NT2/D1 (cell line): ENCODE results near the gene GRK2.

Source experiments
- DNase-seq: peaks from one replicate; pipeline ENCODE4 v3.0.0-alpha.2; 2011; ENCODE audit warnings: low read depth, low spot score
- H3K27me3 ChIP-seq: 2 replicates; pipeline ENCODE4 v1.6.0; 2011; ENCODE audit warnings: mild to moderate bottlenecking; ENCODE audit not compliant: insufficient read length, insufficient read depth
- H3K36me3 ChIP-seq: 2 replicates; pipeline ENCODE4 v1.6.1; 2011; ENCODE audit warnings: mild to moderate bottlenecking, low read length, mixed read lengths; ENCODE audit not compliant: insufficient read depth, insufficient read length
- H3K4me1 ChIP-seq: 2 replicates; pipeline ENCODE4 v1.5.1; 2011; ENCODE audit not compliant: insufficient read depth, insufficient read length
- H3K4me3 ChIP-seq: 2 replicates; pipeline ENCODE4 v1.5.1; 2011; ENCODE audit warnings: low read depth; ENCODE audit not compliant: insufficient read length
- H3K9ac ChIP-seq: 2 replicates; pipeline ENCODE4 v1.6.0; 2011; ENCODE audit warnings: low read depth; ENCODE audit not compliant: insufficient read length
- H3K9me3 ChIP-seq: 2 replicates; pipeline ENCODE4 v1.5.1; 2011; ENCODE audit warnings: mild to moderate bottlenecking, low read length; ENCODE audit not compliant: insufficient read depth
- SUZ12 ChIP-seq: IDR thresholded peaks from 2 replicates; pipeline ENCODE4 v1.6.1; 2011; ENCODE audit not compliant: insufficient read length, insufficient read depth; ENCODE audit errors: extremely low read depth
- YY1 ChIP-seq: IDR thresholded peaks from 2 replicates; pipeline ENCODE4 v1.6.1; 2011; ENCODE audit not compliant: insufficient read length, insufficient read depth
- ZNF274 ChIP-seq: IDR thresholded peaks from 2 replicates; pipeline ENCODE4 v1.6.1; 2011; ENCODE audit warnings: mild to moderate bottlenecking, low read depth, low read length

The GRK2 gene

GRCh38 chr11:67291481-67292381, 25.5 kb downstream of the GRK2 start:
- no peak overlapping the region for H3K9ac ChIP-seq

GRCh38 chr11:67292671-67293070, 26.4 kb downstream of the GRK2 start:
- TF ChIP-seq YY1 (no peak), SUZ12 (no peak), ZNF274 (no peak)
- Histone ChIP-seq H3K4me1 (peaks cover 19% of the 10 kb centered on the region), H3K4me3 (no peak overlapping the region), H3K9ac (no peak overlapping the region), H3K27me3 (no peaks in the 10 kb centered on the region), H3K9me3 (peaks cover 27% of the 10 kb centered on the region), H3K36me3 (peaks cover 56% of the 10 kb centered on the region)
- DNase-seq = no peak

More at GRCh38 chr11:67291481-67292381, 25.5 kb downstream of the GRK2 start:
- Histone ChIP-seq H3K36me3 (peaks cover 63% of the 10 kb centered on the region), H3K27me3 (no peaks in the 10 kb centered on the region), H3K4me1 (peaks cover 27% of the 10 kb centered on the region), H3K9me3 (peaks cover 26% of the 10 kb centered on the region), H3K4me3 (no peak overlapping the region)
- TF ChIP-seq YY1 (no peak), ZNF274 (no peak), SUZ12 (no peak)
- DNase-seq = no peak

GRCh38 chr11:67293090-67293489, 26.8 kb downstream of the GRK2 start:
- DNase-seq = no peak
- peaks cover 15% of the 10 kb centered on the region for H3K4me1 ChIP-seq

GRCh38 chr11:67295846-67296245, 29.6 kb downstream of the GRK2 start:
- peaks cover 74% of the 10 kb centered on the region for H3K36me3 ChIP-seq
- peaks cover 27% of the 10 kb centered on the region for H3K9me3 ChIP-seq
- no peak overlapping the region for H3K9ac ChIP-seq
- no peak overlapping the region for H3K4me3 ChIP-seq
- no peaks in the 10 kb centered on the region for H3K27me3 ChIP-seq
- DNase-seq = no peak
- no peak for TF ChIP-seq SUZ12
- H3K4me1 ChIP-seq = peaks cover 1% of the 10 kb centered on the region

More at GRCh38 chr11:67293090-67293489, 26.8 kb downstream of the GRK2 start:
- Histone ChIP-seq H3K9ac (no peak overlapping the region), H3K9me3 (peaks cover 27% of the 10 kb centered on the region), H3K4me3 (no peak overlapping the region), H3K27me3 (no peaks in the 10 kb centered on the region), H3K36me3 (peaks cover 56% of the 10 kb centered on the region)
- TF ChIP-seq ZNF274 = no peak
- no peak for TF ChIP-seq YY1
- no peak for TF ChIP-seq SUZ12

GRCh38 chr11:67298786-67299185, 32.5 kb downstream of the GRK2 start:
- DNase-seq = no peak
- Histone ChIP-seq H3K4me3 (no peak overlapping the region), H3K9ac (no peak overlapping the region), H3K4me1 (peaks cover 16% of the 10 kb centered on the region), H3K9me3 (peaks cover 27% of the 10 kb centered on the region), H3K36me3 (peaks cover 57% of the 10 kb centered on the region), H3K27me3 (no peaks in the 10 kb centered on the region)
- TF ChIP-seq SUZ12 (no peak), ZNF274 (no peak), YY1 (no peak)

- Histone ChIP-seq H3K4me1 (peaks cover 23% of the 10 kb centered on the region), H3K9ac (no peak overlapping the region), H3K9me3 (peaks cover 22% of the 10 kb centered on the region), H3K36me3 (peaks cover 51% of the 10 kb centered on the region), H3K27me3 (no peaks in the 10 kb centered on the region), H3K4me3 (no peak overlapping the region)
- no peak for TF ChIP-seq YY1
- no peak for DNase-seq
Observed at GRCh38 chr11:67299471-67300191, 33.4 kb downstream of the GRK2 start.

- Histone ChIP-seq H3K4me1 (peaks cover 26% of the 10 kb centered on the region), H3K4me3 (no peak overlapping the region), H3K36me3 (peaks cover 48% of the 10 kb centered on the region), H3K9me3 (peaks cover 15% of the 10 kb centered on the region), H3K27me3 (no peaks in the 10 kb centered on the region), H3K9ac (no peak overlapping the region)
- DNase-seq = no peak
- TF ChIP-seq ZNF274 = no peak
- no peak for TF ChIP-seq SUZ12
- no peak for TF ChIP-seq YY1
Observed at GRCh38 chr11:67300256-67300755, 34.0 kb downstream of the GRK2 start.
